K562 (cell line): ENCODE measurements around the gene PPM1N. TPM values are rescaled to one million over a fixed set of nuclear protein-coding genes. Genes with fewer than 3 reads are reported as not detected.

Experiments
- BRD9 ChIP-seq: fragments of 450-650 bp; IDR thresholded peaks from 2 replicates; pipeline ENCODE4 v1.6.1; 2018; ENCODE audit warnings: low read depth; ENCODE audit not compliant: partially characterized antibody
- CBFB ChIP-seq: sonication (generic); formaldehyde crosslinking; IDR thresholded peaks from 2 replicates; pipeline ENCODE4 v1.4.0; 2020; ENCODE audit warnings: mild to moderate bottlenecking, missing genetic modification reagents
- CBX1 ChIP-seq: sonication (generic); IDR thresholded peaks from 2 replicates; pipeline ENCODE4 v1.6.1; 2016; ENCODE audit warnings: antibody characterized with exemption, low read depth, mild to moderate bottlenecking
- ELF4 ChIP-seq: fragments of 450-650 bp; formaldehyde crosslinking; IDR thresholded peaks from 2 replicates; pipeline ENCODE4 v1.4.0; 2022; ENCODE audit warnings: missing genetic modification characterization
- FOXP1 ChIP-seq: sonication (generic); formaldehyde crosslinking; IDR thresholded peaks from 2 replicates; pipeline ENCODE4 v1.8.0; 2022; ENCODE audit warnings: mild to moderate bottlenecking, missing genetic modification reagents
- MTA1 ChIP-seq: fragments of 450-650 bp; IDR thresholded peaks from 2 replicates; pipeline ENCODE4 v1.6.1; 2017; ENCODE audit warnings: borderline replicate concordance
- MYC ChIP-seq, 2 experiments: fragments of 250-450 bp in 1 of 2; sonication (Bioruptor Pico) in 1 of 2; IDR thresholded peaks; 2 replicates each; pipeline versions ENCODE4 v1.5.1 to v1.6.1; 2012 to 2021; ENCODE audit warnings: low read depth in 2 of 2, borderline replicate concordance in 1 of 2, improper control_type of control experiment in 1 of 2, low read length in 1 of 2, mild to moderate bottlenecking in 1 of 2, moderate library complexity in 1 of 2
- NEUROD1 ChIP-seq: fragments of 150-350 bp; IDR thresholded peaks from 2 replicates; pipeline ENCODE4 v1.6.1; 2014; ENCODE audit warnings: borderline replicate concordance, low read length, low read depth; ENCODE audit not compliant: partially characterized antibody
- NR0B1 ChIP-seq: fragments of 450-650 bp; IDR thresholded peaks from one replicate; pipeline ENCODE4 v1.6.1; 2018; ENCODE audit warnings: mild to moderate bottlenecking, moderate library complexity; ENCODE audit not compliant: partially characterized antibody
- PHB2 ChIP-seq: fragments of 450-650 bp; IDR thresholded peaks from 2 replicates; pipeline ENCODE4 v1.6.1; 2017; ENCODE audit warnings: low read depth
- RBM25 ChIP-seq: fragments of 200-400 bp; formaldehyde crosslinking; IDR thresholded peaks from 2 replicates; pipeline ENCODE4 v1.6.1; 2018; ENCODE audit warnings: low read length, low read depth, moderate library complexity; ENCODE audit not compliant: severe bottlenecking
- SAP30 ChIP-seq: fragments of 200-600 bp; sonication (generic); IDR thresholded peaks from 2 replicates; pipeline ENCODE4 v1.6.1; 2012; ENCODE audit warnings: borderline replicate concordance, low read depth, mild to moderate bottlenecking, moderate library complexity, low read length, control low read depth, inconsistent platforms; ENCODE audit not compliant: insufficient read depth, poor library complexity, severe bottlenecking
- SMAD1 ChIP-seq: fragments of 150-350 bp; IDR thresholded peaks from 2 replicates; pipeline ENCODE4 v1.6.1; 2014; ENCODE audit warnings: low read length, low read depth; ENCODE audit not compliant: partially characterized antibody
- SRSF3 ChIP-seq: fragments of 200-400 bp; formaldehyde crosslinking; IDR thresholded peaks from 2 replicates; pipeline ENCODE4 v1.6.1; 2016; ENCODE audit warnings: mild to moderate bottlenecking, low read length, moderate library complexity; ENCODE audit not compliant: insufficient read depth
- TBL1XR1 ChIP-seq, 2 experiments: IDR thresholded peaks; 2 replicates each; pipeline ENCODE4 v1.6.1; 2012; ENCODE audit warnings: improper control_type of control experiment in 2 of 2, low read length in 2 of 2, mild to moderate bottlenecking in 1 of 2
- TCF7 ChIP-seq: sonication (generic); IDR thresholded peaks from 2 replicates; pipeline ENCODE4 v1.6.1; 2016; ENCODE audit warnings: antibody characterized with exemption, borderline replicate concordance
- U2AF1 ChIP-seq: fragments of 200-400 bp; formaldehyde crosslinking; optimal IDR thresholded peaks from 2 replicates; pipeline ENCODE3; 2017; ENCODE audit warnings: mild to moderate bottlenecking, low read depth, low read length, moderate library complexity
- USF1 ChIP-seq: sonication (generic); formaldehyde crosslinking; IDR thresholded peaks from 2 replicates; pipeline ENCODE4 v1.9.0; 2022; ENCODE audit warnings: mild to moderate bottlenecking, missing genetic modification reagents
- XRCC5 ChIP-seq: fragments of 200-400 bp; formaldehyde crosslinking; IDR thresholded peaks from 2 replicates; pipeline ENCODE4 v1.6.1; 2017; ENCODE audit warnings: low read depth, mild to moderate bottlenecking, low read length
- ZBTB12 ChIP-seq: fragments of 250-450 bp; sonication (Bioruptor Pico); IDR thresholded peaks from 2 replicates; pipeline ENCODE4 v1.4.0; 2020
- ZBTB2 ChIP-seq: fragments of 450-650 bp; IDR thresholded peaks from 2 replicates; pipeline ENCODE4 v1.6.1; 2016; ENCODE audit warnings: antibody characterized with exemption
- ZNF23 ChIP-seq: fragments of 250-450 bp; sonication (Bioruptor Pico); IDR thresholded peaks from 2 replicates; pipeline ENCODE4 v1.4.0; 2020; ENCODE audit warnings: mild to moderate bottlenecking
- polyA plus RNA-seq, 8 experiments: library from polyadenylated mRNA; depleted of rRNA in 4 of 8; stranded (reverse) in 5 of 8; unstranded in 3 of 8; fragments of >200 nt; fragmentation: Nextera tagmentation in 2 of 8; fragmentation: Illumina TruSeq in 1 of 8; extraction: Ambion mirVana in 2 of 8; extraction: Trizol in 1 of 8; gene quantifications; 2 replicates each; pipeline versions ENCODE4 v1.2.1 to v1.2.3, GENCODE V29; 2011 to 2014; ENCODE audit warnings: inconsistent platforms in 1 of 8, missing spikeins in 1 of 8
- total RNA-seq, 7 experiments: library from RNA; depleted of rRNA in 6 of 7; stranded (reverse); fragments of >200 nt in 6 of 7; fragmentation: Illumina TruSeq in 2 of 7; extraction: Trizol in 2 of 7; gene quantifications; 2 replicates each; pipeline versions ENCODE4 v1.2.1 to v1.2.3, GENCODE V29; 2011 to 2021; ENCODE audit warnings: low replicate concordance in 1 of 7

The PPM1N gene
- total and polyA plus RNA-seq, 9 of the 15 experiments (the other 6 are each of a cell fraction or from before 2014, with no cell fraction given): 4.5 to 15.6 (median 8.7) TPM

- no peak for TF ChIP-seq NR0B1
- peak; percentile 65 for TF ChIP-seq USF1 (CRISPR knock-in tag)
- TF ChIP-seq NEUROD1: peak; percentile 84
- peak; percentile 6; the same call in 1 of the 2 replicates for TF ChIP-seq MYC (IDR thresholded peaks at IDR 0.05; ENCODE audit: low read depth, low read length)
- TF ChIP-seq MYC (CRISPR knock-in tag; IDR thresholded peaks at IDR 0.05; ENCODE audit: borderline replicate concordance, low read depth): no peak
- peak; percentile 52; the same call in 1 of the 2 replicates for TF ChIP-seq CBFB (CRISPR knock-in tag)
- no peak for TF ChIP-seq TCF7
- TF ChIP-seq ELF4 (CRISPR knock-in tag): 0 out of 2 replicates have a peak, but pooled peaks have one; percentile 47
- TF ChIP-seq CBX1: peak; percentile 15; the same call in 1 of the 2 replicates
- TF ChIP-seq RBM25: peak; percentile 94
- TF ChIP-seq FOXP1 (CRISPR knock-in tag): 0 out of 2 replicates have a peak, but pooled peaks have one; percentile 15
- peak; percentile 37 for TF ChIP-seq SMAD1
- no peak for TF ChIP-seq ZNF23 (CRISPR knock-in tag)
- TF ChIP-seq MTA1: no peak
- TF ChIP-seq ZBTB2: peak; percentile 99
- TF ChIP-seq SRSF3: no peak
- TF ChIP-seq U2AF1: peak; percentile 24
- TF ChIP-seq ZBTB12 (CRISPR knock-in tag): peak; percentile 78
- TF ChIP-seq PHB2: peak; percentile 45; the same call in 1 of the 2 replicates
- peak; percentile 86 for TF ChIP-seq SAP30
- TF ChIP-seq XRCC5: no peak
- TF ChIP-seq TBL1XR1 (IDR thresholded peaks at IDR 0.05; ENCODE audit: low read length in 2 of 2): peak in 1 of 2 experiments; percentile 45; a peak in 2 of 4 replicates
- peak; percentile 48 for TF ChIP-seq BRD9
These were observed 28.9 kb upstream of the PPM1N start (continued) for GRCh38 chr19:45469132-45469944.
